ENCODE results near the gene RFPL2.
"Not testable (repeated sequence)": the region's sequence is repeated elsewhere in the genome, so short reads cannot be mapped to it uniquely, and the experiment has no call there.

The RFPL2 gene

GRCh38 chr22:32160411-32160810 is 44.5 kb downstream of the RFPL2 start:
- not testable (repeated sequence) for FAIRE-seq

GRCh38 chr22:32158712-32159533 is 46.0 kb downstream of the RFPL2 start, which contains the start of gene C22orf42:
TSS of gene C22orf42 (minus strand) at chr22:32159303. CDS start at chr22:32159215, 88 bp downstream.
- FAIRE-seq, result no peak

GRCh38 chr22:32157632-32158031 is 47.2 kb downstream of the RFPL2 start:
- FAIRE-seq, result not testable (repeated sequence)

- FAIRE-seq, result not testable (repeated sequence)
These were observed 50.1 kb downstream of the RFPL2 start for GRCh38 chr22:32154727-32155126.

GRCh38 chr22:32151641-32152040 is 53.2 kb downstream of the RFPL2 start:
- FAIRE-seq, result not testable (repeated sequence)

- not testable (repeated sequence) for FAIRE-seq
These were observed 54.2 kb downstream of the RFPL2 start for GRCh38 chr22:32150647-32151046.

- not testable (repeated sequence) for FAIRE-seq
These were observed 56.5 kb downstream of the RFPL2 start for GRCh38 chr22:32148372-32148771.

GRCh38 chr22:32147128-32147527 is 57.7 kb downstream of the RFPL2 start:
- not testable (repeated sequence) for FAIRE-seq

- no peak for FAIRE-seq
These were observed 60.2 kb downstream of the RFPL2 start for GRCh38 chr22:32144496-32145274.

GRCh38 chr22:32142600-32142999 is 62.3 kb downstream of the RFPL2 start:
- FAIRE-seq, result no peak

- FAIRE-seq, result not testable (repeated sequence)
These were observed 64.2 kb downstream of the RFPL2 start for GRCh38 chr22:32140688-32141087.

Measured in endometrium (tissue), 2 donors.